ENCODE measurements around the gene ACP7. TPM values are rescaled to one million over a fixed set of nuclear protein-coding genes. Genes with fewer than 3 reads are reported as not detected.

Gene ACP7, protein sequence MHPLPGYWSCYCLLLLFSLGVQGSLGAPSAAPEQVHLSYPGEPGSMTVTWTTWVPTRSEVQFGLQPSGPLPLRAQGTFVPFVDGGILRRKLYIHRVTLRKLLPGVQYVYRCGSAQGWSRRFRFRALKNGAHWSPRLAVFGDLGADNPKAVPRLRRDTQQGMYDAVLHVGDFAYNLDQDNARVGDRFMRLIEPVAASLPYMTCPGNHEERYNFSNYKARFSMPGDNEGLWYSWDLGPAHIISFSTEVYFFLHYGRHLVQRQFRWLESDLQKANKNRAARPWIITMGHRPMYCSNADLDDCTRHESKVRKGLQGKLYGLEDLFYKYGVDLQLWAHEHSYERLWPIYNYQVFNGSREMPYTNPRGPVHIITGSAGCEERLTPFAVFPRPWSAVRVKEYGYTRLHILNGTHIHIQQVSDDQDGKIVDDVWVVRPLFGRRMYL
- total RNA-seq = not detected
- not detected for polyA plus RNA-seq
- long read RNA-seq, donor 1 = 0 reads
- long read RNA-seq, donor 2 = 0 reads
- long read RNA-seq, donor 3 = 0 reads
- long read RNA-seq, donor 4 = 0 reads

DNA sequence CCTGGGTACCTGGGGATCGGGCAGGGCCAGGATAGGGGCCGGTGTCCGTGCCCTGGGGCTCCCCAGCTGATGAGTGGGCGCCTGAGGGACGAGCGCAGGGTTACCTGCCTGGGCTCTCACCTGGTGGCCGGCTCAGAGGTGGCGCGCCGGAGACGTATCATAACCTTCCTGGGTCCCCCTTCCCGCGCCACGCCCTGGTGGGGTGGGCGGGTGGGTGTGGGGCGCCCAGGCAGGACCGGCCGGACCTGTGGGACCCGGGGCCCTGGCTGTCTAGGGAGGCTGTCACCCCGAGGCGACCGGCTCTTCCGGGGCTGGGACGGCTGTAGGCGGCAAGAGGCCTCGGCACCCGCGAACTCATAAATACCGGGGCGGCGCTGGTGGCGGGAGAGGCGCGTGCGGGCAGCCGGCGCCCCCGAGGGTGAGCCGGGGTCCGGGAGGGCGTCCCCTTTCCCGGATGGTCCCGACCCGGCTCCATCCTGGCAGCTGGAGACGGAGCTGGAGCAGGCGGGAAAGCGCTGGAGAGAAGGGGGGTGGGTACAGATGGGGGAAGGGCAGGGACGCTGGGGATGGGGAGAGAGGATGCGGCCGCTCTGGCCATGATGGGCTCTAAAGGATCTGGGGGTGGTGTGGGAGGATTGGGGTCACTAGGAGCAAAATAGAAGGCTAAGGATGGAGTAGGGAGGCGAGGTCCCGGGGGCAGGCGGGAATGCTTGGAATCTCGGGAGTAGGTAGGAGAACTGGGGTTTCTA is at the start of gene ACP7:
Gene ACP7 (plus strand): TSS at position 386 of the 749 bp plus-strand sequence. CDS start 902 bp downstream, outside the sequence.
- ATAC-seq = peak in 1 of 2 donors; percentile 51
- intact Hi-C loops (cut with DNase I) = no loop called here
- Histone ChIP-seq H3K27ac (ENCODE audit: low read length) (no peak within 1 kb of the TSS), H3K4me3 (ENCODE audit: low read length) (no peak within 1 kb of the TSS), H3K27me3 (ENCODE audit: control insufficient read depth, insufficient read depth) (no peaks in the 10 kb centered on the region), H3K4me1 (ENCODE audit: control insufficient read depth, insufficient read depth, low read length) (no peaks in the 10 kb centered on the region), H3K9me3 (ENCODE audit: control insufficient read depth, low read length) (no peaks in the 10 kb centered on the region)
- DNase-seq = no peak
- WGBS = 3% methylated on average over 54 of the region's 54 CpGs

DNA sequence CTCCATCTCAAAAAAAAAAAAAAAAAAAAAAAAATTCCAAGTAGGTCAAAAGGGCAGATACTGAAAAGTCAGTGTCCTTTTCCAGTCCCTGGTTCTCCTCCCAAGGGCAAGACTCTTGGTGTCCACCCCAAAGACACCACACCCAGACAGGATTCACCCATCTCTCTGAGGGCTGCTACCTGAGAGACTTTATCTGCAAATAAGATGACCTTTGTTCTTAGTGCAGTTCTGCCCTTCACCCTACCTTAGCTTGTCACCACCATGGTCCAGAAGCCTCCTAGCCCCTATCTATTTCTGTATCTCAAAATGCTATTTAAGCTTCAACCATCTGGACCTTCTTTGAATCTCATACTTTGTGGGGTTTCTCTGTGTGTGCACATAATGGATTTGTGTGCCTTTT is 47.6 kb upstream of the ACP7 start:
- Histone ChIP-seq H3K4me3 (ENCODE audit: low read length) (no peak overlapping the region), H3K4me1 (ENCODE audit: control insufficient read depth, insufficient read depth, low read length) (peaks cover 2% of the 10 kb centered on the region), H3K9me3 (ENCODE audit: control insufficient read depth, low read length) (no peaks in the 10 kb centered on the region), H3K27ac (ENCODE audit: low read length) (no peak overlapping the region), H3K27me3 (ENCODE audit: control insufficient read depth, insufficient read depth) (no peaks in the 10 kb centered on the region)
- ATAC-seq (no peak), DNase-seq (no peak)
- intact Hi-C loops (cut with DNase I) = no loop called here

DNA sequence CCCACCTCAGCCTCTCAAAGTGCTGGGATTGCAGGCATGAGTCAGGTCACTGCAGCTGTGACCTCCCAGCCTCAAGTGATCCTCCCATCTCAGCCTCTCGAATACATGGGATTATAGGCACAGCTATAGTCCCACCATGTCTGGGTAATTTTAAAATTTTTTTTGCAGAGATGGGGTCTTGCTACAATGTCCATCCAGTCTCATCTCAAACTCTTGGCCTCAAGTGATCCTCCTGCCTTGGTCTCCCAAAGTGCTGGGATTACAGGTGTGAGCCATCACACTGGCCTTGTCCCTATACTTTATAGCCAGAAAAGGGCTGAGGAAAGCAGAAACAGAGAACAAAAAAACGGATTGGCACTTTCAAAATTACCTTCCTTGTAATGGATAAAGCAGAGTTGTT is 47.0 kb upstream of the ACP7 start:
- WGBS = 58% methylated on average over 2 of the region's 2 CpGs
- intact Hi-C loops (cut with DNase I) = no loop called here
- no peaks in the 10 kb centered on the region for H3K27me3 ChIP-seq (ENCODE audit: control insufficient read depth, insufficient read depth)
- no peak for ATAC-seq
- no peaks in the 10 kb centered on the region for H3K9me3 ChIP-seq (ENCODE audit: control insufficient read depth, low read length)
- H3K27ac ChIP-seq (ENCODE audit: low read length) = no peak overlapping the region
- H3K4me1 ChIP-seq (ENCODE audit: control insufficient read depth, insufficient read depth, low read length) = peaks cover 2% of the 10 kb centered on the region
- DNase-seq = no peak
- no peak overlapping the region for H3K4me3 ChIP-seq (ENCODE audit: low read length)

DNA sequence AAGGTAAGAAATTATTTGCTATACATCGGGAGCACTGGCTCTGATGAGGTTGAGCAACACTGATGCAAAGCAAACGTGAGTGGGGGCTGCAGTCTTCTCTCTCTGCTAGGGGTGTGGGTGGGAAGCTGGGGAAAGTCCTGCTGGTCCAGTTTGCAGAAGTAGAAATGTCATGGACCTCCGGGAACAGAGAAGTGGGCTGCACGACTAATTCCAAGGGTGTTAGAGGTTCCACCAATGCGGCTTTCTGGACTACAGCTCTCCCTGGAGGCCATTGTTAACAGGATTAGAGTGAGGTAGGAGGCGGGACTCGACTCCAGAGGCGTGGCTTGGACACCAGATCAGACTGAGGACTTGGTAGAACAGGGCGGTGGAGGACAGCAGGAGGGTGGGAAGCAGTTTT is 46.1 kb upstream of the ACP7 start:
- DNase-seq = peak; percentile 20 to 57 (median 54)
- Histone ChIP-seq H3K27me3 (ENCODE audit: control insufficient read depth, insufficient read depth) (no peaks in the 10 kb centered on the region), H3K4me3 (ENCODE audit: low read length) (no peak overlapping the region), H3K4me1 (ENCODE audit: control insufficient read depth, insufficient read depth, low read length) (no peaks in the 10 kb centered on the region), H3K9me3 (ENCODE audit: control insufficient read depth, low read length) (no peaks in the 10 kb centered on the region), H3K27ac (ENCODE audit: low read length) (no peak overlapping the region)
- intact Hi-C loops (cut with DNase I) = no loop called here
- WGBS = 21% methylated on average over 9 of the region's 9 CpGs
- ATAC-seq = peak; percentile 71 to 77

DNA sequence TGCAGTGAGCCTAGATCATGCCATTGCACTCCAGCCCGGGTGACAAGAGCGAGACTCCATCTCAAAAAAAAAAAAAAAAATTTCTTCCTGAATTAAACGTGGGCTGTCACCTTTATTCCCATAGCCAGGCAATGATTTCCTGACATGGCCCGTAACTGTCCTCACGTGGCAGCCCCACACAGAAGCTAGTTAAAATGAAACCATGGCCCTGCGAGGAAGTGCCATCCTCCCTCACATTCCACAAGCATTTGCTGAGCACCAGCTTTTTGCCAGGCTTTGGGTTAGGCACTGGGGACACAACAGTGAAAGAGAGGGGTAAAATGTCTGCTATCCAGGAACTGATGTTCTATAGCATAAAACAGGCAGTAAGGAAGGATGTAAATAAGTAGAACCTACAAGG is 38.7 kb upstream of the ACP7 start:
- WGBS = 75% methylated on average over 6 of the region's 6 CpGs

DNA sequence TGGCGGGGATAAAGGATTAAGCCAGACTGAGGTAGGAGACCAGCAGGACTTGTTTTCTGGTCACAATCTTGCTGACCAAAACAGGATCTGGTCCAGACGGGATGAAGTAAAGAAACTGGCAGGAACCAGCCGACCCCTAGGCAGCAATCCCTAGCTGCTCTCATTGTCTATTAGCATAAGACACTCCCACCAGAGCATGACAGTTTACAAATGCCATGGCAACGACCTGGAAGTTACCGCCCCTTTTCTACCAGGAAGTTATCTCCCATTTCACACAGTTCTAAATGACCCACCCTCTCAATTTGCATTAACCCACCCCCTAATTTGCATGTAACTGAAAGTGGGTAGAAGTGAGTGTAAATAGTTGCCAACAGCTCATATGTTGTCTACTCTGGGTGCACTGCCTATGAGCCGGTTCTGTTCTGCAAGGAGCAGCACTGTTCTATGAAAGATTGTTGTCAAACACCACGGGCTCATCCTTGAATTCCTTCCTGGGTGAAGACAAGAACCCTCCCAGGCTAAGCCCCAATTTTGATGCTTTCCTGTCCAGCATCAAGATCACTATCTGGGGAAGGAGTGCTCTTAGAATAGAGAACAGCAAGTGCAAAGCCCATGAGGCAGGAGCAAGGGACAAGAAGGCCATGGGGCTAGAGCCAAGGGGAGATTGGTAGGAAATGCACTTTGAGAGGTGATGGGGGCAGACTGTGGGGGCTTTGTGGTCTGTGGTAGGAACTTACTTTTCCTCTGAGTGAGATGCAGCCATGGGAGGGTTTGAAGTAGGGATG is 37.9 kb upstream of the ACP7 start:
- Histone ChIP-seq H3K9me3 (ENCODE audit: control insufficient read depth, low read length) (no peaks in the 10 kb centered on the region), H3K27ac (ENCODE audit: low read length) (no peak overlapping the region), H3K4me1 (ENCODE audit: control insufficient read depth, insufficient read depth, low read length) (no peaks in the 10 kb centered on the region), H3K4me3 (ENCODE audit: low read length) (no peak overlapping the region), H3K27me3 (ENCODE audit: control insufficient read depth, insufficient read depth) (no peaks in the 10 kb centered on the region)
- no peak for ATAC-seq
- intact Hi-C loops (cut with DNase I) = no loop called here
- DNase-seq = no peak
- WGBS = 69% methylated on average over 7 of the region's 7 CpGs

More for the DNA sequence above, 38.7 kb upstream of the ACP7 start:
- Histone ChIP-seq H3K4me3 (ENCODE audit: low read length) (no peak overlapping the region), H3K9me3 (ENCODE audit: control insufficient read depth, low read length) (no peaks in the 10 kb centered on the region), H3K27me3 (ENCODE audit: control insufficient read depth, insufficient read depth) (no peaks in the 10 kb centered on the region), H3K4me1 (ENCODE audit: control insufficient read depth, insufficient read depth, low read length) (no peaks in the 10 kb centered on the region), H3K27ac (ENCODE audit: low read length) (no peak overlapping the region)
- ATAC-seq (no peak), DNase-seq (no peak)
- intact Hi-C loops (cut with DNase I) = no loop called here

DNA sequence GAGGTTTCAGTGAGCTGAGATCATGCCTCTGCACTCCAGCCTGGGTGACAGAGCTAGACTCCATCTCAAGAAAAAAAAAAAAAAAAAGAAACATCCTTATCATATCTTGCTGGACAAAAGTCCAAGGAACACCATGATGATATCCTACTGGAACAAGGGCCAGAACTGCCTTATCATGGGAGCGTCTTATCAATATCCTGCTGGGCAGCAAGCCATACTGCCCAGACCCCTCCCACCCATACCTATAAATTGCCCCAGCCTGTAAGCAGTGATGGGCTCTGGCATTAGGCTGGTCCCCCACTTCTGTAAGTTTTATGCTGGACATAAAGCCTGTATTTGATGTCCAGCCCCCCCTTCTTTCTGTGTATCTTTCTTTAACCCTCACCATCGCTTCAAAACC is 37.1 kb upstream of the ACP7 start:
- 43% methylated on average over 2 of the region's 2 CpGs for WGBS
- Histone ChIP-seq H3K4me1 (ENCODE audit: control insufficient read depth, insufficient read depth, low read length) (no peaks in the 10 kb centered on the region), H3K9me3 (ENCODE audit: control insufficient read depth, low read length) (no peaks in the 10 kb centered on the region), H3K27ac (ENCODE audit: low read length) (no peak overlapping the region), H3K27me3 (ENCODE audit: control insufficient read depth, insufficient read depth) (no peaks in the 10 kb centered on the region), H3K4me3 (ENCODE audit: low read length) (no peak overlapping the region)
- DNase-seq (no peak), ATAC-seq (peak in 1 of 2 donors; percentile 37)
- intact Hi-C loops (cut with DNase I) = no loop called here

DNA sequence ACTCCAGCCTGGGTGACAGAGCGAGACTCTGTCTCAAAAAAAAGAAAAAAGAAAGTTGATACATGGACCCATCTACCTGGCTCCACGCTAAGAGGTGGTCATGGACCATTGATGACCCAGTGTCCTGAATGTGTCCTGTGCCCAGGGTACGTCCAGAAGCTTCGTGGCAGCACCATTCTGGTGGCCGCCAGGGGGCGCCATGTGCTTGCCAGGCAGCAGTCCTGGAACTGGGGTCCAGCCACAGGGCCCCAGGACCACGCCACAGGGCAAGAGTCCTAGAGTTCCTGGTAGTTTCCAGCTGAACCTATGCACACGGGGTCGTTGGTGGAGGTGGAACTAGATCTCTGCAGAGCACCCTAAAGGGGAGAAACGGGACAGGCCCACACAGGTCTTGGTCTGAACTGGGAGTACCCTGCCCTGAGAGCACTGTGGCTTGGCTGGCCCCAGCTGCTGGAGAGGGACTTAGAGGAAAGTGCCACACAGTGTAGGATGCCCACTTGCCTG is 31.9 kb upstream of the ACP7 start:
- Histone ChIP-seq H3K27me3 (ENCODE audit: control insufficient read depth, insufficient read depth) (no peaks in the 10 kb centered on the region), H3K4me1 (ENCODE audit: control insufficient read depth, insufficient read depth, low read length) (no peaks in the 10 kb centered on the region), H3K9me3 (ENCODE audit: control insufficient read depth, low read length) (no peaks in the 10 kb centered on the region), H3K27ac (ENCODE audit: low read length) (no peak overlapping the region), H3K4me3 (ENCODE audit: low read length) (no peak overlapping the region)
- DNase-seq (peak; percentile 54 to 85 (median 78)), ATAC-seq (peak; percentile 43 to 63)
- 19% methylated on average over 10 of the region's 10 CpGs for WGBS
- intact Hi-C loops (cut with DNase I) = no loop called here

DNA sequence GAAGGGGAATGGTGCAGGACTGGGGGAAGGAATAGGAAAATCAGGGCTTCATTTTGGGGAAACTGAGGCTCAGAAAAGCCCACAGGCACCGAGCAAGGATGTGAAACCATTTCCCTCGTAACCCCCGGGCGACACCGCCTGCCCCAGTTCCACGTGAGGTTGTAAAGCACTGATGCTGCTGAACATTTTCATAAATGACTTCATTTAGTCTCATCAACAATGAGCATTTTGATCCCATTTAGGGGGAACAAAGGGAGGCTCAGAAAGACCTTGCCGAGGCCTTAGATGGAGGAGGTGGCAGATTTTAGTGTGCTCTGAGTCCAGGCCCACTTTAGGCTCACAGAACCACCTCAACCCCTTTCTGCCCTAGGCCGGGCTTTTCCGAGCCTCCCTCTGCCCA is 31.3 kb upstream of the ACP7 start:
- no peaks in the 10 kb centered on the region for H3K27me3 ChIP-seq (ENCODE audit: control insufficient read depth, insufficient read depth)
- no peaks in the 10 kb centered on the region for H3K4me1 ChIP-seq (ENCODE audit: control insufficient read depth, insufficient read depth, low read length)
- no peaks in the 10 kb centered on the region for H3K9me3 ChIP-seq (ENCODE audit: control insufficient read depth, low read length)
- H3K27ac ChIP-seq (ENCODE audit: low read length) = no peak overlapping the region
- intact Hi-C loops (cut with DNase I) = no loop called here
- DNase-seq (no peak), ATAC-seq (peak in 1 of 2 donors; percentile 14)
- H3K4me3 ChIP-seq (ENCODE audit: low read length) = no peak overlapping the region
- 73% methylated on average over 9 of the region's 9 CpGs for WGBS

DNA sequence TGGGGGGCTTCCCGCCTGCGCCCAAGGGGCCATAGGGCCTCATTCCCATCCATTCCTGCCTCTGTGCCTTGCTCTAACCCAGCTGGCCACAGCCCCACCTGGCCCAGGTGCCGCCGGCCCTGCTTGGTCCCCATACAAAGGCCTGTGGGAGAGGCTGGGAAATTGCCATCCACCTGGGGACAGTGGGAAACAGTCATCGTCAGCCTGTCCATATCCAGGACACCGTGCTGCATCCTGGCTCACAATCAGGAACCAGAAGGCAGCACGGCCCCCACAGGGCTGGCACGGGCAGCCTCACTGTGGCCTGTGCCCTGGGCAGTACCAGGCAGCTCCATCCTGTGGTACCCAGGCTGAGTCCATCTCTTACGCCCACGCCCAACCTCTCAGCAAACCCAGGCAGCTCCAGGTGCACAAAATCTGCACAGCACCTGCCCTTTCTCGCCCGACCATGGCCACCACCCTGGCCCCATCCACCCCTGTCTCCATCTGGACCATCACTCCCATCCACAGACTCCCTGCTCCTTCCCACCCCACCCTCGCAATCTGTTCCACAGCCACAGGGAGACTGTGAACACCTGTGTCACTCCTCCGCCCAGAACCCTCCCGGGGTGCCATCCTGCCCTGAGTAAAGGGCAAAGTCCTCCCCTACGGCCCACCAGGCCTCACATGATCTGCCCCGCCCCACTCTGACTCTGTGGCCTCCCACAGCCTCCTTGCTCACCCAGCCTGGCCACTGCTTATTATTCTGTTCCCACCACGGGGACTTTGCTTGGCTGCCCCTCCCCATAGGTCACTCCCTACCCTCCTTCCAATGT is 30.7 kb upstream of the ACP7 start:
- intact Hi-C loops (cut with DNase I) = no loop called here
- 82% methylated on average over 18 of the region's 18 CpGs for WGBS
- H3K4me1 ChIP-seq (ENCODE audit: control insufficient read depth, insufficient read depth, low read length) = no peaks in the 10 kb centered on the region
- H3K4me3 ChIP-seq (ENCODE audit: low read length) = no peak overlapping the region
- H3K27me3 ChIP-seq (ENCODE audit: control insufficient read depth, insufficient read depth) = no peaks in the 10 kb centered on the region
- ATAC-seq (peak; percentile 14 to 18), DNase-seq (no peak)
- no peak overlapping the region for H3K27ac ChIP-seq (ENCODE audit: low read length)
- no peaks in the 10 kb centered on the region for H3K9me3 ChIP-seq (ENCODE audit: control insufficient read depth, low read length)
